Endodermal cell (in vitro differentiated cells): Measurements from ENCODE around the gene MYH9. TPM values are rescaled to one million over a fixed set of nuclear protein-coding genes. Genes with fewer than 3 reads are reported as not detected.

ENCODE experiments used
- DNase-seq: peaks from one replicate; pipeline ENCODE4 v3.0.0-alpha.2; 2017
- H3K27ac ChIP-seq: 2 replicates; pipeline ENCODE4 v1.5.1; 2013; ENCODE audit warnings: mild to moderate bottlenecking, low read depth, low read length, moderate library complexity
- H3K27me3 ChIP-seq: 2 replicates; pipeline ENCODE4 v1.6.1; 2013; ENCODE audit warnings: mild to moderate bottlenecking, low read length, moderate library complexity; ENCODE audit not compliant: insufficient read depth, control insufficient read depth, poor library complexity, severe bottlenecking
- H3K36me3 ChIP-seq: 2 replicates; pipeline ENCODE4 v1.7.0; 2013; ENCODE audit warnings: mild to moderate bottlenecking, low read length, moderate library complexity; ENCODE audit not compliant: control insufficient read depth, insufficient read depth
- H3K4me1 ChIP-seq: one replicate; pipeline ENCODE4 v1.7.0; 2013; ENCODE audit warnings: low read length; ENCODE audit not compliant: control insufficient read depth, insufficient read depth
- H3K4me3 ChIP-seq: 2 replicates; pipeline ENCODE4 v1.5.1; 2013; ENCODE audit warnings: mild to moderate bottlenecking, low read length, moderate library complexity
- H3K9ac ChIP-seq: 2 replicates; pipeline ENCODE4 v1.6.1; 2013; ENCODE audit warnings: mild to moderate bottlenecking, low read length, moderate library complexity; ENCODE audit not compliant: poor library complexity, severe bottlenecking; ENCODE audit errors: extremely low read depth
- H3K9me3 ChIP-seq: 2 replicates; pipeline ENCODE4 v1.6.1; 2013; ENCODE audit warnings: mild to moderate bottlenecking, low read length, moderate library complexity; ENCODE audit not compliant: control insufficient read depth
- H3K27ac Mint-ChIP-seq: 2 replicates; pipeline ENCODE4 v1.8.0; 2020; ENCODE audit warnings: mixed read lengths
- H3K27me3 Mint-ChIP-seq: 2 replicates; pipeline ENCODE4 v1.8.0; 2021; ENCODE audit warnings: mild to moderate bottlenecking, mixed read lengths; ENCODE audit not compliant: insufficient read depth
- H3K36me3 Mint-ChIP-seq: 2 replicates; pipeline ENCODE4 v1.8.0; 2020; ENCODE audit warnings: low read depth, mixed read lengths
- H3K4me1 Mint-ChIP-seq: 2 replicates; pipeline ENCODE4 v1.8.0; 2020; ENCODE audit warnings: mixed read lengths
- H3K4me3 Mint-ChIP-seq: 2 replicates; pipeline ENCODE4 v1.8.0; 2020; ENCODE audit warnings: mild to moderate bottlenecking, moderate library complexity, mixed read lengths
- H3K9me3 Mint-ChIP-seq: 2 replicates; pipeline ENCODE4 v1.8.0; 2020; ENCODE audit warnings: mild to moderate bottlenecking, mixed read lengths
- CTCF ChIP-seq: fragments of 200-600 bp; sonication (generic); conservative IDR thresholded peaks from 2 replicates; pipeline ENCODE4 v1.5.0; 2021; ENCODE audit warnings: antibody characterized with exemption, mild to moderate bottlenecking
- WGBS, 2 experiments: methylation state at CpG; one replicate each; pipeline versions ENCODE4 v1.1.5 to v1.1.7; 2013; ENCODE audit warnings: missing lambda C conversion rate in 2 of 2, mixed read lengths in 1 of 2; ENCODE audit not compliant: insufficient coverage in 1 of 2, insufficient read length in 1 of 2; 5-methylcytosine and 5-hydroxymethylcytosine counted together
- total RNA-seq, 2 donors: library from RNA; stranded (reverse); fragmentation: NEBNext Ultra II Directional in 1 of 2; extraction: Animal tissue kit (Norgen Biotek cat#: 25700) in 1 of 2; gene quantifications; 2 replicates in 1 of 2; 3 replicates in 1 of 2; pipeline ENCODE4 v1.2.1, GENCODE V29; 2021

Gene MYH9
- total RNA-seq, 2 donors from 2014 or later, result 270 to 288 TPM

GRCh38 chr22:36377022-36377631, 10.6 kb downstream of the MYH9 start:
- Mint-ChIP-seq H3K36me3 (peaks cover 46% of the 10 kb centered on the region), H3K27ac (no peak overlapping the region), H3K27me3 (no peaks in the 10 kb centered on the region), H3K4me1 (peaks cover 9% of the 10 kb centered on the region), H3K4me3 (no peak overlapping the region), H3K9me3 (no peaks in the 10 kb centered on the region)
- H3K36me3 ChIP-seq, result peaks cover 70% of the 10 kb centered on the region
- no peak for DNase-seq
- WGBS, 2 experiments, result 90 to 95% methylated on average over 13 to 14 of the region's 14 CpGs
- H3K4me1 ChIP-seq, result no peaks in the 10 kb centered on the region
- H3K4me3 ChIP-seq, result no peak overlapping the region
- TF ChIP-seq CTCF, result no peak
- no peaks in the 10 kb centered on the region for H3K27me3 ChIP-seq
- H3K27ac ChIP-seq, result no peak overlapping the region
- H3K9me3 ChIP-seq, result no peaks in the 10 kb centered on the region
- H3K9ac ChIP-seq, result no peak overlapping the region

GRCh38 chr22:36376265-36376664, 11.5 kb downstream of the MYH9 start:
- Histone ChIP-seq H3K36me3 (peaks cover 64% of the 10 kb centered on the region), H3K9me3 (no peaks in the 10 kb centered on the region), H3K4me3 (no peak overlapping the region), H3K4me1 (no peaks in the 10 kb centered on the region), H3K27me3 (no peaks in the 10 kb centered on the region), H3K27ac (no peak overlapping the region), H3K9ac (no peak overlapping the region)
- 94 to 100% methylated on average over 2 to 3 of the region's 3 CpGs for WGBS, 2 experiments
- H3K36me3 Mint-ChIP-seq, result peaks cover 43% of the 10 kb centered on the region
- H3K4me1 Mint-ChIP-seq, result peaks cover 9% of the 10 kb centered on the region
- no peak for DNase-seq
- no peaks in the 10 kb centered on the region for H3K27me3 Mint-ChIP-seq
- no peak overlapping the region for H3K4me3 Mint-ChIP-seq
- no peak overlapping the region for H3K27ac Mint-ChIP-seq
- no peaks in the 10 kb centered on the region for H3K9me3 Mint-ChIP-seq
- TF ChIP-seq CTCF, result no peak

GRCh38 chr22:36375071-36375980, 12.4 kb downstream of the MYH9 start:
- Mint-ChIP-seq H3K36me3 (peaks cover 45% of the 10 kb centered on the region), H3K27ac (peak overlapping the region; percentile 81), H3K9me3 (no peaks in the 10 kb centered on the region), H3K4me1 (peaks cover 19% of the 10 kb centered on the region), H3K27me3 (no peaks in the 10 kb centered on the region), H3K4me3 (no peak overlapping the region)
- Histone ChIP-seq H3K36me3 (peaks cover 60% of the 10 kb centered on the region), H3K27ac (no peak overlapping the region), H3K9ac (no peak overlapping the region), H3K4me3 (no peak overlapping the region), H3K27me3 (no peaks in the 10 kb centered on the region), H3K9me3 (no peaks in the 10 kb centered on the region), H3K4me1 (peaks cover 2% of the 10 kb centered on the region)
- peak; percentile 41 for DNase-seq
- WGBS, 2 experiments, result 88 to 97% methylated on average over 9 of the region's 9 CpGs
- no peak for TF ChIP-seq CTCF
